ENCODE measurements around the gene TTLL11. TPM values are rescaled to one million over a fixed set of nuclear protein-coding genes. Genes with fewer than 3 reads are reported as not detected.
A peak's percentile ranks its signal among the peaks of the same experiment; 100 is the strongest.

The TTLL11 gene
- polyA plus RNA-seq, 4 donors: 3.2 to 4.8 (median 3.9) TPM

- FAIRE-seq (no peak), DNase-seq (no peak)
- no peak overlapping the region for H3K4me3 ChIP-seq (ENCODE audit: low read depth in 1 of 3, low read length in 3 of 3)
- no peaks in the 10 kb centered on the region for H3K36me3 ChIP-seq (ENCODE audit: control insufficient read depth in 3 of 3, insufficient read depth in 2 of 3, low read depth in 1 of 3, low read length in 3 of 3)
- no peak overlapping the region for H3K27ac ChIP-seq (ENCODE audit: low read depth in 1 of 3, low read length in 2 of 3)
- no peaks in the 10 kb centered on the region for H3K4me1 ChIP-seq (ENCODE audit: control insufficient read depth in 3 of 3, insufficient read depth in 2 of 3, low read depth in 1 of 3, low read length in 2 of 3)
- H3K9me3 ChIP-seq (ENCODE audit: control insufficient read depth in 2 of 2, insufficient read depth in 1 of 2, low read depth in 1 of 2, low read length in 1 of 2): peaks cover 0 to 3% of the 10 kb centered on the region in 2 donors
- no peaks in the 10 kb centered on the region for H3K27me3 ChIP-seq (ENCODE audit: control insufficient read depth in 3 of 3, insufficient read depth in 3 of 3, low read length in 3 of 3)
- WGBS, 3 donors: 89 to 92% (median 92%) methylated on average over 19 of the region's 19 CpGs
Observed at GRCh38 chr9:121862371-121863332, 230.5 kb downstream of the TTLL11 start.

GRCh38 chr9:121861501-121862180 lies 231.5 kb downstream of the TTLL11 start:
- FAIRE-seq (no peak), DNase-seq (peak; percentile 14 to 43)
- no peaks in the 10 kb centered on the region for H3K27me3 ChIP-seq (ENCODE audit: control insufficient read depth in 3 of 3, insufficient read depth in 3 of 3, low read length in 3 of 3)
- 62 to 75% (median 66%) methylated on average over 4 of the region's 4 CpGs for WGBS, 3 donors
- H3K9me3 ChIP-seq (ENCODE audit: control insufficient read depth in 2 of 2, insufficient read depth in 1 of 2, low read depth in 1 of 2, low read length in 1 of 2): peaks cover 0 to 3% of the 10 kb centered on the region in 2 donors
- H3K36me3 ChIP-seq (ENCODE audit: control insufficient read depth in 3 of 3, insufficient read depth in 2 of 3, low read depth in 1 of 3, low read length in 3 of 3): no peaks in the 10 kb centered on the region
- H3K27ac ChIP-seq (ENCODE audit: low read depth in 1 of 3, low read length in 2 of 3): no peak overlapping the region
- no peak overlapping the region for H3K4me3 ChIP-seq (ENCODE audit: low read depth in 1 of 3, low read length in 3 of 3)
- H3K4me1 ChIP-seq (ENCODE audit: control insufficient read depth in 3 of 3, insufficient read depth in 2 of 3, low read depth in 1 of 3, low read length in 2 of 3): no peaks in the 10 kb centered on the region

GRCh38 chr9:121860744-121861143 lies 232.4 kb downstream of the TTLL11 start:
- Histone ChIP-seq H3K36me3 (ENCODE audit: control insufficient read depth in 3 of 3, insufficient read depth in 2 of 3, low read depth in 1 of 3, low read length in 3 of 3) (no peaks in the 10 kb centered on the region), H3K27ac (ENCODE audit: low read depth in 1 of 3, low read length in 2 of 3) (no peak overlapping the region), H3K4me1 (ENCODE audit: control insufficient read depth in 3 of 3, insufficient read depth in 2 of 3, low read depth in 1 of 3, low read length in 2 of 3) (no peaks in the 10 kb centered on the region), H3K4me3 (ENCODE audit: low read depth in 1 of 3, low read length in 3 of 3) (no peak overlapping the region), H3K27me3 (ENCODE audit: control insufficient read depth in 3 of 3, insufficient read depth in 3 of 3, low read length in 3 of 3) (no peaks in the 10 kb centered on the region), H3K9me3 (ENCODE audit: control insufficient read depth in 2 of 2, insufficient read depth in 1 of 2, low read depth in 1 of 2, low read length in 1 of 2) (peaks cover 0 to 3% of the 10 kb centered on the region in 2 donors)
- FAIRE-seq: no peak
- DNase-seq: no peak
- WGBS, 3 donors: 53 to 94% (median 83%) methylated on average over 2 of the region's 2 CpGs

GRCh38 chr9:121860213-121860612 lies 232.9 kb downstream of the TTLL11 start:
- H3K27me3 ChIP-seq (ENCODE audit: control insufficient read depth in 3 of 3, insufficient read depth in 3 of 3, low read length in 3 of 3): no peaks in the 10 kb centered on the region
- H3K27ac ChIP-seq (ENCODE audit: low read depth in 1 of 3, low read length in 2 of 3): no peak overlapping the region
- no peaks in the 10 kb centered on the region for H3K4me1 ChIP-seq (ENCODE audit: control insufficient read depth in 3 of 3, insufficient read depth in 2 of 3, low read depth in 1 of 3, low read length in 2 of 3)
- 92 to 93% (median 92%) methylated on average over 3 of the region's 3 CpGs for WGBS, 3 donors
- FAIRE-seq: no peak
- peaks cover 0 to 3% of the 10 kb centered on the region in 2 donors for H3K9me3 ChIP-seq (ENCODE audit: control insufficient read depth in 2 of 2, insufficient read depth in 1 of 2, low read depth in 1 of 2, low read length in 1 of 2)
- no peaks in the 10 kb centered on the region for H3K36me3 ChIP-seq (ENCODE audit: control insufficient read depth in 3 of 3, insufficient read depth in 2 of 3, low read depth in 1 of 3, low read length in 3 of 3)
- no peak overlapping the region for H3K4me3 ChIP-seq (ENCODE audit: low read depth in 1 of 3, low read length in 3 of 3)
- no peak for DNase-seq

GRCh38 chr9:121859646-121860045 lies 233.5 kb downstream of the TTLL11 start:
- WGBS, 3 donors: 85 to 89% (median 86%) methylated on average over 6 of the region's 6 CpGs
- H3K27ac ChIP-seq (ENCODE audit: low read depth in 1 of 3, low read length in 2 of 3): no peak overlapping the region
- no peak for FAIRE-seq

GRCh38 chr9:121858788-121859187 lies 234.3 kb downstream of the TTLL11 start:
- Histone ChIP-seq H3K9me3 (ENCODE audit: control insufficient read depth in 2 of 2, insufficient read depth in 1 of 2, low read depth in 1 of 2, low read length in 1 of 2) (peaks cover 0 to 3% of the 10 kb centered on the region in 2 donors), H3K27me3 (ENCODE audit: control insufficient read depth in 3 of 3, insufficient read depth in 3 of 3, low read length in 3 of 3) (no peaks in the 10 kb centered on the region), H3K36me3 (ENCODE audit: control insufficient read depth in 3 of 3, insufficient read depth in 2 of 3, low read depth in 1 of 3, low read length in 3 of 3) (no peaks in the 10 kb centered on the region), H3K4me1 (ENCODE audit: control insufficient read depth in 3 of 3, insufficient read depth in 2 of 3, low read depth in 1 of 3, low read length in 2 of 3) (no peaks in the 10 kb centered on the region), H3K27ac (ENCODE audit: low read depth in 1 of 3, low read length in 2 of 3) (no peak overlapping the region), H3K4me3 (ENCODE audit: low read depth in 1 of 3, low read length in 3 of 3) (no peak overlapping the region)
- DNase-seq (no peak), FAIRE-seq (no peak)
- 85 to 89% (median 86%) methylated on average over 8 of the region's 8 CpGs for WGBS, 3 donors

More at GRCh38 chr9:121859646-121860045, 233.5 kb downstream of the TTLL11 start:
- no peaks in the 10 kb centered on the region for H3K36me3 ChIP-seq (ENCODE audit: control insufficient read depth in 3 of 3, insufficient read depth in 2 of 3, low read depth in 1 of 3, low read length in 3 of 3)
- no peaks in the 10 kb centered on the region for H3K4me1 ChIP-seq (ENCODE audit: control insufficient read depth in 3 of 3, insufficient read depth in 2 of 3, low read depth in 1 of 3, low read length in 2 of 3)
- H3K4me3 ChIP-seq (ENCODE audit: low read depth in 1 of 3, low read length in 3 of 3): no peak overlapping the region
- H3K9me3 ChIP-seq (ENCODE audit: control insufficient read depth in 2 of 2, insufficient read depth in 1 of 2, low read depth in 1 of 2, low read length in 1 of 2): peaks cover 0 to 3% of the 10 kb centered on the region in 2 donors
- DNase-seq: no peak
- no peaks in the 10 kb centered on the region for H3K27me3 ChIP-seq (ENCODE audit: control insufficient read depth in 3 of 3, insufficient read depth in 3 of 3, low read length in 3 of 3)

- Histone ChIP-seq H3K27me3 (ENCODE audit: control insufficient read depth in 3 of 3, insufficient read depth in 3 of 3, low read length in 3 of 3) (no peaks in the 10 kb centered on the region), H3K27ac (ENCODE audit: low read depth in 1 of 3, low read length in 2 of 3) (no peak overlapping the region), H3K36me3 (ENCODE audit: control insufficient read depth in 3 of 3, insufficient read depth in 2 of 3, low read depth in 1 of 3, low read length in 3 of 3) (no peaks in the 10 kb centered on the region), H3K4me3 (ENCODE audit: low read depth in 1 of 3, low read length in 3 of 3) (no peak overlapping the region), H3K4me1 (ENCODE audit: control insufficient read depth in 3 of 3, insufficient read depth in 2 of 3, low read depth in 1 of 3, low read length in 2 of 3) (no peaks in the 10 kb centered on the region), H3K9me3 (ENCODE audit: control insufficient read depth in 2 of 2, insufficient read depth in 1 of 2, low read depth in 1 of 2, low read length in 1 of 2) (peaks cover 0 to 3% of the 10 kb centered on the region in 2 donors)
- DNase-seq (peak in 1 of 2 donors; percentile 5), FAIRE-seq (no peak)
- WGBS, 3 donors: 77 to 81% (median 81%) methylated on average over 9 of the region's 9 CpGs
Observed at GRCh38 chr9:121857928-121858327, 235.2 kb downstream of the TTLL11 start.

- FAIRE-seq: no peak
- WGBS, 3 donors: 78 to 90% (median 81%) methylated on average over 5 of the region's 5 CpGs
- Histone ChIP-seq H3K4me1 (ENCODE audit: control insufficient read depth in 3 of 3, insufficient read depth in 2 of 3, low read depth in 1 of 3, low read length in 2 of 3) (no peaks in the 10 kb centered on the region), H3K27ac (ENCODE audit: low read depth in 1 of 3, low read length in 2 of 3) (no peak overlapping the region), H3K4me3 (ENCODE audit: low read depth in 1 of 3, low read length in 3 of 3) (no peak overlapping the region), H3K36me3 (ENCODE audit: control insufficient read depth in 3 of 3, insufficient read depth in 2 of 3, low read depth in 1 of 3, low read length in 3 of 3) (no peaks in the 10 kb centered on the region), H3K9me3 (ENCODE audit: control insufficient read depth in 2 of 2, insufficient read depth in 1 of 2, low read depth in 1 of 2, low read length in 1 of 2) (peaks cover 0 to 3% of the 10 kb centered on the region in 2 donors), H3K27me3 (ENCODE audit: control insufficient read depth in 3 of 3, insufficient read depth in 3 of 3, low read length in 3 of 3) (no peaks in the 10 kb centered on the region)
- no peak for DNase-seq
Observed at GRCh38 chr9:121855476-121855875, 237.6 kb downstream of the TTLL11 start.
